Parathyroid adenoma (tissue), 2 donors: ENCODE measurements around the gene SREK1IP1.

Source experiments
- H2AFZ ChIP-seq: fragments of 300-600 bp; sonication (generic); one replicate; pipeline ENCODE4 v1.7.0; 2017; ENCODE audit warnings: antibody characterized with exemption, mild to moderate bottlenecking
- H3K27ac ChIP-seq: fragments of 300-600 bp; sonication (generic); one replicate; pipeline ENCODE4 v1.7.0; 2017
- H3K27me3 ChIP-seq: fragments of 300-600 bp; sonication (generic); one replicate; pipeline ENCODE4 v1.7.0; 2017; ENCODE audit warnings: low read length; ENCODE audit not compliant: control insufficient read depth, insufficient read depth
- H3K36me3 ChIP-seq: fragments of 300-600 bp; sonication (generic); one replicate; pipeline ENCODE4 v1.7.0; 2017; ENCODE audit warnings: low read length; ENCODE audit not compliant: control insufficient read depth, insufficient read depth
- H3K4me1 ChIP-seq: fragments of 300-600 bp; sonication (generic); one replicate; pipeline ENCODE4 v1.7.0; 2017; ENCODE audit warnings: control low read depth
- H3K4me2 ChIP-seq: fragments of 300-600 bp; sonication (generic); one replicate; pipeline ENCODE4 v1.7.0; 2017; ENCODE audit warnings: low read length
- H3K4me3 ChIP-seq: fragments of 300-600 bp; sonication (generic); one replicate; pipeline ENCODE4 v1.7.0; 2017; ENCODE audit warnings: low read depth, low read length
- H3K79me2 ChIP-seq: fragments of 300-600 bp; sonication (generic); one replicate; pipeline ENCODE4 v1.7.0; 2017; ENCODE audit warnings: control low read depth
- H3K9ac ChIP-seq: fragments of 300-600 bp; sonication (generic); one replicate; pipeline ENCODE4 v1.7.0; 2017; ENCODE audit warnings: mild to moderate bottlenecking
- H3K9me3 ChIP-seq: fragments of 300-600 bp; sonication (generic); one replicate; pipeline ENCODE4 v1.7.0; 2017; ENCODE audit warnings: low read length; ENCODE audit not compliant: control insufficient read depth
- CTCF ChIP-seq: fragments of 300-600 bp; sonication (generic); IDR thresholded peaks from one replicate; pipeline ENCODE4 v1.7.0; 2017; ENCODE audit warnings: antibody characterized with exemption, mild to moderate bottlenecking
- donor health status: primary hyperparathyroidism.

Gene SREK1IP1

GRCh38 chr5:64784451-64785025 is 16.0 kb upstream of the SREK1IP1 start:
- Histone ChIP-seq H3K4me3 (no peak overlapping the region), H3K4me2 (no peak overlapping the region), H3K9me3 (no peaks in the 10 kb centered on the region), H2AFZ (no peak overlapping the region), H3K9ac (no peak overlapping the region), H3K79me2 (no peaks in the 10 kb centered on the region), H3K4me1 (no peaks in the 10 kb centered on the region), H3K27ac (no peak overlapping the region), H3K36me3 (no peaks in the 10 kb centered on the region), H3K27me3 (no peaks in the 10 kb centered on the region)
- TF ChIP-seq CTCF = peak; percentile 81

- H3K36me3 ChIP-seq = no peaks in the 10 kb centered on the region
- H3K9me3 ChIP-seq = no peaks in the 10 kb centered on the region
- H3K9ac ChIP-seq = no peak overlapping the region
- H3K27me3 ChIP-seq = no peaks in the 10 kb centered on the region
- peaks cover 5% of the 10 kb centered on the region for H3K4me1 ChIP-seq
- H3K27ac ChIP-seq = no peak overlapping the region
- H3K4me2 ChIP-seq = no peak overlapping the region
- no peak overlapping the region for H2AFZ ChIP-seq
- no peak for TF ChIP-seq CTCF
- H3K4me3 ChIP-seq = no peak overlapping the region
- H3K79me2 ChIP-seq = peaks cover 10% of the 10 kb centered on the region
Observed at GRCh38 chr5:64775291-64775690, 6.8 kb upstream of the SREK1IP1 start.

- Histone ChIP-seq H3K9me3 (no peaks in the 10 kb centered on the region), H3K27me3 (no peaks in the 10 kb centered on the region), H3K27ac (no peak overlapping the region), H3K79me2 (peaks cover 25% of the 10 kb centered on the region), H3K4me3 (no peak overlapping the region), H3K36me3 (no peaks in the 10 kb centered on the region), H2AFZ (no peak overlapping the region), H3K4me2 (no peak overlapping the region), H3K4me1 (peaks cover 7% of the 10 kb centered on the region), H3K9ac (no peak overlapping the region)
- no peak for TF ChIP-seq CTCF
Observed at GRCh38 chr5:64773533-64773932, 5.0 kb upstream of the SREK1IP1 start.

- Histone ChIP-seq H3K27me3 (no peaks in the 10 kb centered on the region), H3K27ac (no peak overlapping the region), H3K4me1 (peaks cover 14% of the 10 kb centered on the region), H3K4me2 (no peak overlapping the region), H3K9me3 (no peaks in the 10 kb centered on the region), H3K36me3 (no peaks in the 10 kb centered on the region), H2AFZ (no peak overlapping the region), H3K9ac (no peak overlapping the region), H3K79me2 (peaks cover 39% of the 10 kb centered on the region), H3K4me3 (no peak overlapping the region)
- TF ChIP-seq CTCF = no peak
Observed at GRCh38 chr5:64771736-64772135, 3.2 kb upstream of the SREK1IP1 start.

GRCh38 chr5:64769855-64770254 is 1.4 kb upstream of the SREK1IP1 start:
- Histone ChIP-seq H3K4me3 (peak overlapping the region; percentile 80), H3K4me2 (peak overlapping the region; percentile 81), H3K9ac (no peak overlapping the region), H3K36me3 (no peaks in the 10 kb centered on the region), H3K4me1 (peaks cover 14% of the 10 kb centered on the region), H2AFZ (no peak overlapping the region), H3K79me2 (peaks cover 51% of the 10 kb centered on the region), H3K9me3 (no peaks in the 10 kb centered on the region), H3K27me3 (no peaks in the 10 kb centered on the region), H3K27ac (no peak overlapping the region)
- TF ChIP-seq CTCF = no peak
